T1000 (cell line): ENCODE measurements around the gene RASSF4.
"Not testable (repeated sequence)": the region's sequence is repeated elsewhere in the genome, so short reads cannot be mapped to it uniquely, and the experiment has no call there.

Source experiments
- DNase-seq: peaks from one replicate; lab custom pipeline; 2025; ENCODE audit warnings: mixed read lengths; lab: John Stamatoyannopoulos, UW

RASSF4 gene

GRCh38 chr10:45005284-45005683 lies 45.7 kb downstream of the RASSF4 start:
- DNase-seq, result no peak

- no peak for DNase-seq
These were observed 46.9 kb downstream of the RASSF4 start for GRCh38 chr10:45006276-45007030.

GRCh38 chr10:45008524-45009161 lies 49.0 kb downstream of the RASSF4 start:
- DNase-seq, result peak; percentile 2

DNA sequence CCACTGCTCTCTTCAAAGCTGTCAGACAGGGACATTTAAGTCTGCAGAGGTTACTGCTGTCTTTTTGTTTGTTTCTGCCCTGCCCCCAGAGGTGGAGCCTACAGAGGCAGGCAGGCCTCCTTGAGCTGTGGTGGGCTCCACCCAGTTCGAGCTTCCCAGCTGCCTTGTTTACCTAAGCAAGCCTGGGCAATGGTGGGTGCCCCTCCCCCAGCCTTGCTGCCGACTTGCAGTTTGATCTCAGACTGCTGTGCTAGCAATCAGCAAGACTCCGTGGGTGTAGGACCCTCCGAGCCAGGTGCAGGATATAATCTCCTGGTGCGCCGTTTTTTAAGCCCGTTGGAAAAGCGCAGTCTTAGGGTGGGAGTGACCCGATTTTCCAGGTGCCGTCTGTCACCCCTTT lies 55.0 kb downstream of the RASSF4 start:
- DNase-seq, result not testable (repeated sequence)

DNA sequence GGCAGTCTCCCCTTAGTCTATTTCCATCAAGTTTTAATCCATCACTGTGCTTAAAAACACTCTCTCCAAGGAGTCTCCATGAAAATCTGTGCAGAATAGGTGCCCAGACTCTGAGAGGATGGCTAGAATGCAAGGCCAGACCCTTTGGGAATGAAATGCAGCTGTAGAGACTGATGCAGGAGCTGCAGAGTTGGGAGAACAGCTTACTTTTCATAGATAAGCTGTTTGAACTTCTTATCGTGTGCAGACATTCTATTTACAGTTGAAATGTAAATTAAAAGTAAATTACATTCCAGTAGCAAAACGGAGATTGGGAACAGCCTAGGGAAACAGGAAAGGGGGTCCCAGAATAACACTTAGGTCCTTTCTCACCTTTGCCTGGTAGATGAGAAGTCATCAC lies 56.0 kb downstream of the RASSF4 start:
- no peak for DNase-seq

DNA sequence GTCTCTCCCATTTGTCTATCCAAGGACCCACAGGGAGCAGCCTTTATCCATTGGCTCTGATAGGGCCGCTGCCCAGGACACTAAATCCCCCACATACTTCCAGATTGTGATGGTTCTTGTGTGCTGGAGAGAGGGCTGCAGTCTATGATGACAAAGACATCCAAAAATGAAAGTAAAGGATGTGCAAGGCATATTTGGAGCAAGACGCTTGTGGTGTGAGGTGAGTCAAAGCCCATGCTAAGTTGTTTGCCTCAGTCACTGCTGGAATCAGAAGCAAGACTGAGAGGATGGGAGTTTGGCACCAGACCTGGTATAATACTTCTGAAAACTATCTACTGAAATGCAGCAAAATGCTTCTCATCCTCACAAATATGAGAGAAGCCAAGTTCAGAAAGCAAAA lies 63.8 kb downstream of the RASSF4 start:
- DNase-seq, result no peak

DNA sequence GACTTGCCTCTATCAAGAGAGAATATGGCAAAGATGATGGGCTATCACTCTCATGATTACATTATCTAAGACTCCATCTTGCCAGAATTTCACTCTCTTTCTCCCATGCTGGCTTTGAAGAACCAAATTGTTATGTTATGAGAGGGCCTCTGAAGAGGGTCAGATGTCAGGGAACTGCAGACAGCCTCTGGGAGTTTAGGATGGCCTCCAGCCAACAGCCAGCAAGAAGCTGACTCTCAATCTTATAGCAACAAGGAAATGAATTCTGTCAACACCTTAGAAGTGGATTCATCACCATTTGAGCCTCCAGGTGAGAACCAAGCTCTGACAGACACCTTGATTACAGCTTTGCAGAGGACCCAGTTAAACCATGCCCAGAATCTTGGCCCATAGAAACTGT lies 74.7 kb downstream of the RASSF4 start:
- no peak for DNase-seq

DNA sequence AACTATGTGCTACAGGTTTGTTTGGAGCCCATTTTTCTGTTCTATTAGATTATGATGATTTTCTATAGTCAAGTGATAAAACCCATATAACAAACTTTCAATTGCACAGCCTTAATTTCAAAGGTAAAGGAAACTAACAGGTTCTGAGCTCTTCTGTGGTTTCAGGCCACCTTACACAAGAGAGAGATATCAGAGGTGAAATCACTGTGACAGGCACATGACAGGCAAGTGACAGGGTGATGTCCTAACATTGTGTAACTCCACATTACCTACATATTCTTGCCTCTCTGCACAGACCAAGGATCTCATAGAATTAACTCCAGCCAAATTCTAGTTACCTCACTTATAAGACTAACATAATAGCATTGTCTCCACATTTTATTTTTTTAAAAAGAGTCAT lies 76.1 kb downstream of the RASSF4 start:
- no peak for DNase-seq

DNA sequence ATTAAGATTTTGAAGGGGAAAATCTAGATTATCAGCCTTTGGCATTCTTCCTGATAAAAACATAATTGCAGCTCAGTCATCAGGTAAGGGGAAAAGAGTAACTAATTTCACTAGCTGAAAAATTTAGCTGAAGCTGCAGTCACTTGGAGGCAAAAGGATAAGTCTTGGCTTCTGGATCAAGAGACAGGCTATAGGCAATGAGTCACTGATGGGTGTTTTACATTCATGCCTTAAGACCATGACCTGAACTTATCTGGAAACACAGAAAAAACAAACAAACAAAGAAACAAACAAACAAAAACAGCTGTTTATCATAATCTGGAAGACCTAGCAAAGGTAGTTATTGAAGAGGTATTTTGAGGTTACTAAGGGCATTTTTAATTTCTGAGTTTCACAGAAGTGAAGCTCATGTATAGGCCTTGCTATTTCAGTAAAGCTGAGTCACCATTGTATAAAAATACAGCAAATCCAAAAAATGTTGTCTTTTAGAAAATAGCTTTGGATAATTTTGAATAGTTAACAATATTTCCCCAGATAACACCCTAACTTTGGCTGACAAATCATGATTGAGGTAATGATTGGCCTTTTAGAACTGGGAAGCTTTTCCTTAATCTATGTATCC lies 81.4 kb downstream of the RASSF4 start:
- no peak for DNase-seq

GRCh38 chr10:45044290-45044689 lies 84.7 kb downstream of the RASSF4 start:
- no peak for DNase-seq
